HG03159 (cell line): ENCODE results near the gene TRMT10C.
"Not testable (repeated sequence)": the region's sequence is repeated elsewhere in the genome, so short reads cannot be mapped to it uniquely, and the experiment has no call there.

ENCODE experiments used
- ATAC-seq: cut with Tn5 transposase; IDR thresholded peaks from one replicate; pipeline ENCODE4 v1.9.1; 2021; ENCODE audit warnings: mild to moderate bottlenecking, moderate library complexity; ENCODE audit not compliant: unreplicated experiment

TRMT10C gene

DNA sequence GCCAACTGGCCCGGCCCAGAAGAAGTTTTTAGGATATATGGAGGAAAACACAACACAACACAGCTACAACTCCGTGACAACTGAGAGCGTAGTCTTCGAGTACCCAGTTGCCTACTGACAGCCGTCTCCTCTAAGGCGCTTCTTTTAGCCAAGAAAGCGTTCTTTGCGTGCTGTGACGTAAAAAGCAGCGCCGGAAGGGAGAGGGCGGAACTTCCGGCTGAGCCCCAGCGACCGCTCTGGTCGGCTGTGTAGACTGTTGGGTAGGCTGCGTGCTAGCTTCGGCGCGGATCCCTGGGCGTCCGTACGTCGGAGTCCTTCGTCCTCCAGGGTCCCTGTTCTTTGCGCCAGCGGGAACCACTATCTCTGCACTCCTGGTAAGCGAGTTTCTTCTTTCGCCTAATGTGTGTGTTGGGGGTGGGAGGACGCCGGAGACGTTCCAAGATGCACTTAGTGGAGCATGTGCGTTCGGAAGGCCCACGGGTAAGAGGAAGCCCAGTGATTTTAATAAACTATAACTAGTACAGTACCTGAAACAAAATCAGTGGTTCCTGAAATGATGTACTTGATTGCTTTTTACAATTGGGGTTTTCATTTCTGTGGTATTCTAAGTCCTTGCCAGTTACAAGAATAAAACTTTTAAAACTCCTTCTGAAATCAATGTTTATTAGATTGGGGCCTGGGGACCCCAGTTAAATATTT lies at the start of gene TRMT10C:
TRMT10C (plus strand) TSS at position 239 of the 699 bp plus-strand sequence. CDS start 2,914 bp downstream, outside the sequence.
- peak; percentile 99 for ATAC-seq

DNA sequence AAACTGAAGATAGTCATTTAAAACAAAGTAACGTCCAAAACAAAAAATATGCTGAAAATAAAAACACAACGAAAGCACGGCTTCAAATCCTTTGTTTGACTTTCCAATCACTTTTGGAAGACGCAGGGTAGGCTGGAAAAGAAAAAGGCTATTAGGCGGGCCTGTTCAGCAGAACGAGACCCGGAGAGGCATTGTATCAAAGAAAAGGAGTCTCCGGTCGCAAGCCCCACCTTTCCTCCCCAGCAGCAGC lies 49.3 kb upstream of the TRMT10C start:
- peak; percentile 34 for ATAC-seq

DNA sequence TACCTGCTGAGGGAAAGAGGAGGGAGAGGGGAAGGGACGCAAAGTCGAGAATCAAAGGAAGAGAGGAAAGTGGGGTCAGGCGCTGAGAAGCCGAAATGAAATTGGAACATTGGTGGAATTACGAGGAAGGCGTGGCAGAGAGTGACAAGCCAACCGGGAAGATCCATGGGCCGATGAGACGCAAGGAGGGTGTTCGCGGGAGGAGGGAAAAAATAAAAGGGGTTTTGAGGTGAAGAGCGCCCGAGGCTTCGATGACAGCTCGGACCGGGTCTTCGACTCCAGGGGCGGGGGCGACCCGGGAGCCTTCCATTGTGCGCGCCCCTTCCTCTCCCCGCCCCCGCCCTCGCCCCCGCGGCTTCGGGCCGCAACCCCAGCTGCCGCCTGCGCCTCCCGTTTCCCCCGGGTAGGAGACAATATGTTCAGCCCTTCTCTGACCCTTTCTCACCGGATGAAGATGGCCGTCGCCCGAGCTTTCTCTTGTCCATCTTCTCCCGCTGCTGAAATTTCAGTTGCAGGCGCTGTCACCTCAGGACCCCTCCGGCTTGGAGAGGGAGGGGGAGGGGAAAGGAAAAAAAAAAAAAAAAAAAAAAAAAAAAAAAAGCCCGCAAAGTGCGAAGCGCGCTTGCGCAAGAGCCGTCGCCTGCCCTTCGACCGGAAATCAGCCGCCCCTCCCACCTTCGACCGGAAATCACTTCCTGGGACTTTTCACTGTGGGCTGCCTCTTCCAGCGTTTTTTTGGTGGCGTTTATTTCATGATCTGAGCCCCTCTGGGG lies 48.8 kb upstream of the TRMT10C start, which contains the start of gene SENP7:
SENP7 (minus strand) TSS at position 567 of the 773 bp plus-strand sequence; CDS start at position 485, 82 bp downstream.
- peak; percentile 64 for ATAC-seq

DNA sequence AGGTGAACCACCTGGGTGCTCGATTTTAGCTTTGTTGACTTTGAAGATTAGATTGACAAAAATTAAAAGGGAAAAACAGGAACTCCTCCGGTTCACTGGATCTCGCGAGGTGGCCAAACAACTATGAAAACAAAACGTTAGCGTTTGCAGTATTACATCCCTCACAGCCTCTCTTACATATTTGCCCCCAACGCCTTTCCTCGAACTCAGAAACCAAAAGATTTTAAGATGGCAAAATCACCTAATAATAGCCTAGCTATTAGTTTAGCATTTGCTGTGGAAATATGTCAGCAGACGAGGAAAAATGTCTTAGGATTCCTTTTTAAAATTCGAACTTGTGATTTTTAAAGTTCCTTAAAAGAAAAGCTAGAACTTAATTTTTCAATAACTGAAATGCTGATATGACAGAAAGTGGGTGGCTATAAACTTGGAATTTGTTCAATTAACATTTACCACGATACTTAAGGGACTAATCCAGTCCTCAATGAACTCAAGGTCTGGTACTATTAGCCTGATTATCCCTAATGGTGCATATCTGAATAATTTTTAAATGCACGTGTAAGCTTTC lies 48.2 kb upstream of the TRMT10C start:
- peak; percentile 38 for ATAC-seq

DNA sequence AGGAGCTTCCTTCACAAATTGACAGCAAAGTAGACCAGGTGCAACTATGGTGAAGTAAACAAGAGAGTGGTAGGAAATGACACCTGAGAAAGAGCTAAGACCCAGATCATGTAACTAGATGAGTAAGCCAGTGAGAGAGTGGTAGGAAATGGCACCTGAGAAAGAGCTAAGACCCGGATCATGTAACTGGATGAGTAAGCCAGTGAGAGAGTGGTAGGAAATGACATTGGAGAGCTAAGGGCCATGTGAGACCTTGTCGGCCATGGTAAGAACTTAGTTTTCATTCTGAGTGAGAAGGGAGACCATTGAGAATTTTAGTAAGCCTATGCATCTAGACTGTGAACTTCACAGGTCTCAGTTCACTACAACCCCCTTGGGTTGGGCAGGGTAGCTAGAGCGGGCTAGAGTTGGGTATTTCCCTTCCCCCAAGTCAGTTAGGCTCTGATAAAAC lies 43.2 kb upstream of the TRMT10C start:
- peak; percentile 99 for ATAC-seq

DNA sequence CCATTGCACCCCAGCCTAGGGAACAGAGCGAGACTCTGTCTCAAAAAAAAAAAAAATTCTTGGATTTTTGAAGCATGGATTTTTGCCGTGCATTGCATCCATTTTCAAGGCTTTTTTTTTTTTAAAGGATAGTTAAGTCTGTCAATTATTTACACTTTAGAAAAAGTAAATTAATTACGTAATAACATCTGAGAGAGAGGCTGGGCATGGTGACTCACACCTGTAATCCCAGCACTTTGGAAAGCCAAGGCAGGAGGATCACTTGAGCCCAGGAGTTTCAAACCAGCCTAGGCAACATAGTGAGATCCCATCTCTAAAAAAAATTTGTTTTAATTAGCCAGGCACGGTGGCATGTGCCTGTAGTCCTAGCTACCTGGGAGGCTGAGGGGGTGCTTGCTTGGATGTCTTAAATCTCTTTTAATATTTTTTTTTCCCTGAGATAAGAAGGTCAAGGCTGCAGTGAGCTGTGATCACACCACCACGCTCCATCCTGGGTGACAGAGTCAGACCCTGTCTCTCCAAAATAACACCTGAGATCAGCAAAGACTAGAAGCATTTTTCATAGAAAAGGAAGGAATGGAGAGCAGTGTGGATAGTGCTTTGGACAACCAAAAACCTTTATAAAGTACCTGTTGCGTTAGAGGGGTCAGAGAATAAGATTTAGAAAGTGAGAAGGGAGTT lies 41.8 kb upstream of the TRMT10C start:
- no peak for ATAC-seq

DNA sequence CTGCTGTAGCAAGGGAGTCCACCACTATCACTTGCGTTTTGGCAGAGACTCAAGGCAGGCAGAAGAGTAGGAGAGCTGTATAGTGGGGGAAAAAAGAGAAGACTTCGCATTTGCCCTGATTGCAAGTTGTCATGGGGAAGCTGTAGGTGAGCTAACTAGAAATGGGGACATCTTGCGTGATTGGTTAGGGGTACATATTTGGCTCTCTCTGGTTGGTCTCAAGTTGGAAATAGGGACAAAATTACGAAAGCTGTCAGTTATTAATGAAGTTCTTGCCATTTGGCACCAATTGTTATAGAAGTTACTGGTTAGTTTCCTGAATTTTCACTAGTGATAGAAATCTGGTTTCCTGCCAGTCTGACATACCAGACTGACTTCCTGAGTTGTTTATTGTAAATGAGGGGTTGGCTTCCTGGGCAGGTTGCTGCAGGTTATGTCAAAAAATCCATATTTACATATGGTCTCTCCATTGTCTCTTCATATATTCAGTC lies 40.4 kb upstream of the TRMT10C start:
- ATAC-seq = no peak

DNA sequence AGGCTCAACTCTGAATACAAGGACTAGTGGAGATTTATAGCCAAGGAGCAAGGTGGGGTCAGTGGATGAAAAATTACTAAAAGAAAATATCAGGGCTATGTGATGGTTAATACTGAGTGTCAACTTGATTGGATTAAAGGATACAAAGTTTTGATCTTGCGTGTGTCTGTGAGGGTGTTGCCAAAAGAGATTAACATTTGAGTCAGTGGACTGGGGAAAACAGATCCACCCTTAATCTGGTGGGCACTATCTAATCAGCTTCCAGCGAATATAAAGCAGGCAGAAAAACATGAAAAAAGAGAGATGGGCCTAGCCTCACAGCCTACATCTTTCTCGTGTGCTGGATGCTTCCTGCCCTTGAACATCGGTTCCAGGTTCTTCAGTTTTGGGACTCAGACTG lies 34.2 kb upstream of the TRMT10C start:
- ATAC-seq = no peak

DNA sequence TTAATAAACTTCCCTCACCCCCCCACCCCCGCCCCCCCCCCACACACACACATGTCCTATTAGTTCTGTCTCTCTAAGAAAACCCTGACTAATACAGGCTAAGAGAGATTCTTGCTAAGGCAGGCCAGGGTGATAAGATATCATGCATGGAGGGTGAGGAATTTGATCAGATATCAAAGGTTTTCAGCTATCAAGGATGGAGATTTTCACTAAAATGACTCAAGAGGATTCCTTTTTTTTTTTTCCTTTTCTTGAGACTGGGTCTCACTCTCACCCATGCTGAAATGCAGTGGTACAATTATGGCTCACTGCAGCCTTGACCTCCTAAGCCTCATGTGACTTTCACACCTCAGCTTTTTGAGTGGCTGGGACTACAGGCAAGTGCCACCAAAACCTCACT lies 33.8 kb upstream of the TRMT10C start:
- ATAC-seq = no peak

DNA sequence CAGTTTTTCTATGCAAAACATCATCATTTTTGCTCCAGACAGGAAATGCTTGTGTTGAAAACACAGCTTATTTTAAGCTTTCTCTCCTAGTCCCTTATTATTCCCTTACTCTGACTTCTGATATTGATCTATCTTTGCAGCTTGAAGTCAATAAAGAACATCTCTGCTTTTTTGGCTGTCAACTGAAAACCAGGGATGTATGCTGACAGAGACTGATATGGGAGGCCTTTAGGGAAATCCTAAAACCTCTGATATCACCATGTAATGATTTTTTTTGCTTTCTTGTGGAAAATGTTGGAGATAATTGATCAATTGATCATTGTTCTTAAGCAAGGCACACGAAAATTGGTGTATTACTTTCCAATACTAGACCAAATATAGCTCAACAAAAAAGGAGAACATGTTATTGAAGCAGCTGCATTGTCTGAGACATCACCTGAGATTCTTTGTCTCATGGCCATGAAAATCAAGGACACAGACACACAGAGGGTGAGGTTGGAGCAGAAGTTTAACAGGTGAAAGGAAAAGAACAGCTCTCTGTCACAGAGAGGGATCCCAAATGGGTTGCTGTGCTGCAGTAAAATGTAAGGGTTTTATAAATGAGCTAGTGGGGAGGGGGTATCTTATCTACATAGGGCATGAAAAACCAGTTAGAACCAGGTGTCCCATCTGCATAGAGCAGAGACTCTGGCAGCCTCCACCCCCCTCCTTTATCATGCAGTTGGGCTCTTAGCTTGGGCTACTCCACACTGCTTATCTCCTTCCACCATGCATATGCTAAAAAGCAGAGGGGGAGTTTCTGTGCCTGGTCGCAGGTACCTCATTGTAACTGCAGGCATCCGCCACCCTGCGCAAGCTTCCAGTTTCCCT lies 31.6 kb upstream of the TRMT10C start:
- ATAC-seq = no peak

DNA sequence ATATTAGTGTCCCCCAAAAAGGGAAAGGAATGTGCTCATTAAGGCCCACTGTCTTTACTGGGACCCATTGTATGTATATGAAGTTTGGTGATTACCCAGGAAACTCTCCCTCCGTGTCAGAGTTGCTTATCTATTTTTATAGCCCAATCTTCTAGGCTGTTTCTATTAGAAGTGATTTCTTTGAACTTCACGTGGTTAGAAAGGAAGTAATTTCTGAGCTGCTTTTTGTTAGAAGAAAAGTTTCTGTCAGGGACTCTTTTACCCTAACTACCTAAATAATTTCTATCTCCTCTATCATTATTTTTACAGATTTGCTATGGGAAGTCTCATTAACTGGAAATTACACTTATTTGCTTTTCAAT lies 31.0 kb upstream of the TRMT10C start:
- ATAC-seq = no peak

DNA sequence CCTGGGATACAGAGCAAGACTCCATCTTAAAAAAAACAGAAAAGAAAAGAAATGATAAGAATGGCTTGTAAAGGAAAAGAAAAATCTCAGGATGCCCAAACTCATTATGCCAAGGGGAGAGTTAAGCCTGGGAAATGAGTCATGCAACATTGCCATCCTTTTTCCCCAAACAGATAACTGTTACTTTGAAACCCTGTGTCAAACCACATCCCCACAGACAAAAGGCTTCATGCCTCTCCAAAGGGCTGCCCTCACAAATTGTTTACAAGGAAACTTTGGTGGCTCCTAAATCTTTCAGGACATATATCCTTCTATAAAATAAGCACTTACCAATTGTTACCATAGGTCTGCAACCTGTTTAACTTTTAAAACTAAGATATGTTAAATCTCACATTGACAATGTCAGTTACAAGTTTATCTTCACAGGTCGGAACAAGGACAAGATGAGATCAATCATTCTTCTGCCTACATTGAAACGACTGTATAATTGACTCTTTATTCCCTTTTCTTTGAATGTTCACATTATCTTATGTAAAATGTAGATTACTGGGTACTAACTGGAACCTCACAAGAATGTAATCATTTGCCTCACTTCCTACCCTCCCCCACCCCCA lies 30.1 kb upstream of the TRMT10C start:
- no peak for ATAC-seq

DNA sequence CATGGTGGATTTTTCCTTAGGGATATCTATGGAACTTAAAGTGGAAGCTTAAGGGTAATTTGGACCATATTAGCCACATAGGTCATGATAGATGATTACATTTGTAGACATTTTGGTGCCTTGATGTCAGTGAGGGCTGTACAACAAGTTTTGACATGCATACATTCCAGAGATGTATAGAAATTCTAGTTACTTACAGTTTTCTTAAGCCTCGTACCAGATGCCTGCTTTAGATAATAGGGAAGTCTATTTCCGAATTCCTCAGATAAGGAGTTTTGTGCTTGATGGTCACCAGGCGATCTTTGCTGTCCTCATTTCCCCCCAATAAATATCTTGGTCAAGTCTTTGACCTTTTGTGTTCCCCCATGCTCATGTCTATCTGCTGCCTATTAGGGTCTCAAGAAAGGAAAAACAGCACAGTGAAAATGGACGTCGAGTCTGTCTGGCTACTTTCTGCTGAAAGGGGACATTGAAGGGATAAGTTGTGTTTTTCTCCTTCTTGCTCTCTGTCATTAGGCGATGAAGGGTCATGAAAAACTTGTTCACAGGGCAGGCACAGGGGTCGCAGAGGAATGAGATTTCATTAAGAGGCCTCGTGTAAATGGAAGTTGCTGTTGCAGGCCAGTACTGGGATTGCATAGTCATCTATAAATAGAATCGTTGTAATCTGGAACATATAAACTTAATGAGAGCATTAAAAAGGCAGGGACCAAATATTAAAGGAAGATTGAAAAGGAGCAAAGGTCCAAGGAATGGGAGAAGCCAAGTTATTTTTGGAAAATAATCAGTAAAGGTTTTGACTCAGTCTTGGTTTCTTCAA lies 28.7 kb upstream of the TRMT10C start:
- no peak for ATAC-seq

DNA sequence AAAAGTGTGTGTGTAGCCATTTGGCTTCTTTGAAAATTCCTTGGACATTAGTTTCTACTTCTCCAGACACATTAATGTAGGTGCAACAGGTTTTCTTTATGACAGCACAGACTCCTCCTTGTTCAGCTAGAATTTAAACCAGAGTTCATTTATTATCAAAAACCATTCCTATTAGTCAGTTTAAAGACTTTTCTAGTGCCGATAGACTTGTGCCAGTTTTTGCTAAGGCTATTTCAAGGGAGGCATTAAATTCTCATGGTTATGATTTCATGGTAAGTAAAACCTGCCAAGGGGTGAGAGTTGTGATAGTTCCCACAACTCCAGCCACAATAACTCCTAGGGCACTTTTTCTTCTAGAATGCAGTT lies 28.1 kb upstream of the TRMT10C start:
- no peak for ATAC-seq

DNA sequence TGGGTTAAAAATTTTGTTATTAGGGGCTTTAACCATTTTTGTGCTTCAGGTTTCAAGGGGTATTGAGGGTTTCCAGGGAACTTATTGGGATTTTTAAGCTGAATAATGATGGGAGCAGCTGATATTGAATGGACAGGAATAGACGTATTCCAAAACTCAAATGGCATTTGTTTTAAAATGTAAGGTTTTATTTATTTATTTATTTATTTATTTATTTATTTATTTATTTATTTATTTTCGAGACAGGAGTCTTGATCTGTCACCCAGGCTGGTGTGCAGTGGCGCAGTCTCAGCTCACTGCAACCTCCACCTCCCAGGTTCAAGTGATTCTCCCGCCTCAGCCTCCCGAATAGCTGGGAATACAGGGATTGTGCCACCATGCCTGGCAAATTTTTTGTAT lies 26.4 kb upstream of the TRMT10C start:
- no peak for ATAC-seq

DNA sequence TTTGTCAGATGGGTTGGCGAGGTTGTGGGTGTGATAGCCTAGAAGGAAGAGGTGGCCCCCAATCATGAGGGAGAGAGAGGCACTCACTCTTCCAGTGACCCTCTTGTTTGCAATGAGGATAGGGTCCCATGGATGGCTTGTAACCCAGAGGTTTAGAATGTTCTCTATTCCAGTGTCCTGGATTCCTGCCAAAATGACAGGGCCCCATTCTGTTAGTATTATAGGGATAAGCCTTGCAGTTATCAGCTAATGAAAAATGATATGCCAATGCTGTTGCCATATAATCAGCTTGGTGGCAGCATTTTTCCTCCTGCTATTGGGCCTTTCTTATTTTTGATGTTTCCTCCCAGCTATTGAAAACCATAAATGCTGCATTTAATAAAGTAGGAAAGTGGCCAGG lies 25.4 kb upstream of the TRMT10C start:
- ATAC-seq = no peak

DNA sequence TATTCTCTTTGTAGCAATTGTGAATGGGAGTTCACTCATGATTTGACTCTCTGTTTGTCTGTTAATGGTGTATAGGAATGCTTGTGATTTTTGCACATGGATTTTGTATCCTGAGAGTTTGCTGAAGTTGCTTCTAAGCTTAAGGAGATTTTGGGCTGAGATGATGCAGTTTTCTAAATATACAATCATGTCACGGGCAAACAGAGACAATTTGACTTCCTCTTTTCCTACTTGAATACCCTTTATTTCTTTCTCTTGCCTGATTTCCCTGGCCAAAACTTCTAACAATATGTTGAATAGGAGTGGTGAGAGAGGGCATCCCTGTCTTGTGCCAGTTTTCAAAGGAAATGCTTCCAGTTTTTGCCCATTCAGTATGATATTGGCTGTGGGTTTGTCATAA lies 24.7 kb upstream of the TRMT10C start:
- ATAC-seq = not testable (repeated sequence)

DNA sequence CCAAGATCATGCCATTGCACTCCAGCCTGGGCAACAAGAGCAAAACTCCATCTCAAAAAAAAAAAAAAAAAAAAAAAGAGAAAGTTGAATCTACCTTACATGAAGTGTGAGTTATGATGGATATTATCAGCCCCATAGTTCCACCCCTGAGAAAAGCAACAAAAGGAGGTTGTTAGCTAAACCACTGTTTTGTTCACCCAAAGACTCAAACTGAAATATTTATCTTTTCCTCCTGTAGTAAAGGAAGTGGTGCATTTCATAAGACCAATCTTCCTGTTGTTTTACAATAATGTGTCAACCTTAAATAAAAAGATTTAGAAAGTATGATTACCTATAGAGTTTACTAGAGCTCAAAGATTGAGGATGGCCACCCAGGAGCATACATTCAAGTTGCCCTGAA lies 18.7 kb upstream of the TRMT10C start:
- ATAC-seq = no peak

DNA sequence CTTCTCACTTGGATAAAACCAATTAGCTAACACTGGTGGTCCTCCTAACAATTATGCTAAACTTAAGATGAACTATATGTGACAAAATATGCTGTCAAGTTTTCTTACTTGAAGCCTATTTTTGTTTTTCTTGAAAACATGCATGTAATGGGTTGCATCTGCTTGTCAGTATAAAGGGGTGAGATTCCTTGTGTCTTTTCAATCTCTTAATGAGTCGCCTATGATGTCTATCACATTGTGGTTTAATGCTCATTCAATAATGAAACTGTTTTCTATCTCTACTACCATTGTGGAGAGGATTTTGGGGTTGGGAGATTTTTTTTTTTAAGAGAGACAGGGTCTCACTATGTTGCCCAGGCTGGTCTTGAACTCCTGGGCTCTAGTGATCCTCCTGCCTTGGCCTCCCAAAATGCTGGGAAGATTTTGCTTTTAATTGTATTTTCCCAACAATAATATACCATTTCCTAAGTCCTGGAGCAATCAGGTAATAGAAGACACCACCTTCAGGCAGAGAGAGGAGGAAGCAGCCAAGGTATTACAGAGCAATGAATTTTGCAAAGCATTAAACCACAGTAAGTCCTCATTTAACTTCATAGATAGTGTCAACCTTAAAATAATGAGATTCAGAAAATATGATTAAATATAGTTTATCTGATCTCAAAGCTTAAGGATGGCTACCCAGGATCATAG lies 17.4 kb upstream of the TRMT10C start:
- no peak for ATAC-seq
